Measurements from ENCODE around the gene LIN37. TPM values are rescaled to one million over a fixed set of nuclear protein-coding genes. Genes with fewer than 3 reads are reported as not detected.

LIN37 gene
- total RNA-seq, 2 donors from 2014 or later, result 5.1 to 7.5 TPM

GRCh38 chr19:35743640-35744429, 4.5 kb upstream of the LIN37 start:
- no peaks in the 10 kb centered on the region for H3K27me3 ChIP-seq
- peak overlapping the region; percentile 89 for H3K4me3 ChIP-seq
- H3K27ac ChIP-seq, result peak overlapping the region; percentile 100
- no peaks in the 10 kb centered on the region for H3K36me3 ChIP-seq
- intact Hi-C loops (cut with DNase I), result loop anchor here (10.0 kb wide), 1 partner anchor 191 kb away; the partner anchor contains the start of gene LRFN3
- H3K4me1 ChIP-seq, result peaks cover 9% of the 10 kb centered on the region
- H3K9me3 ChIP-seq, result no peaks in the 10 kb centered on the region
- TF ChIP-seq CTCF (IDR thresholded peaks at IDR 0.05), result no peak
- H3K9ac ChIP-seq (ENCODE audit: low read depth in 2 of 2, low read length in 2 of 2), result peak overlapping the region in 1 of 2 donors; percentile 79
- no peak for DNase-seq

- peak overlapping the region; percentile 89 for H3K4me3 ChIP-seq
These were observed 3.7 kb upstream of the LIN37 start for GRCh38 chr19:35744430-35745327.

GRCh38 chr19:35745328-35746086, 2.9 kb upstream of the LIN37 start, which contains the start of the genes PSENEN and U2AF1L4:
TSS of gene PSENEN (plus strand) at chr19:35745651. CDS start at chr19:35745931, 280 bp downstream.
TSS of gene U2AF1L4 (minus strand) at chr19:35745418. CDS start at chr19:35745391, 27 bp downstream.
- Histone ChIP-seq H3K9ac (ENCODE audit: low read depth in 2 of 2, low read length in 2 of 2) (peak within 1 kb of the TSS; percentile 72 to 79), H3K4me1 (no peaks in the 10 kb centered on the region), H3K9me3 (no peaks in the 10 kb centered on the region), H3K4me3 (peak within 1 kb of the TSS; percentile 89), H3K27ac (peak within 1 kb of the TSS; percentile 100), H3K27me3 (no peaks in the 10 kb centered on the region), H3K36me3 (no peaks in the 10 kb centered on the region)
- peak; percentile 97 for DNase-seq
- TF ChIP-seq CTCF (IDR thresholded peaks at IDR 0.05), result no peak
- intact Hi-C loops (cut with DNase I), result loop anchor here (10.0 kb wide), 1 partner anchor 189 kb away; the partner anchor contains the start of gene LRFN3

More at GRCh38 chr19:35744430-35745327, 3.7 kb upstream of the LIN37 start:
- peak; percentile 97 for DNase-seq
- TF ChIP-seq CTCF (IDR thresholded peaks at IDR 0.05), result no peak
- peak overlapping the region; percentile 72 to 79 for H3K9ac ChIP-seq (ENCODE audit: low read depth in 2 of 2, low read length in 2 of 2)
- H3K4me1 ChIP-seq, result peaks cover 6% of the 10 kb centered on the region
- H3K9me3 ChIP-seq, result no peaks in the 10 kb centered on the region
- intact Hi-C loops (cut with DNase I), result loop anchor here (10.0 kb wide), 1 partner anchor 190 kb away; the partner anchor contains the start of gene LRFN3
- no peaks in the 10 kb centered on the region for H3K27me3 ChIP-seq
- peak overlapping the region; percentile 100 for H3K27ac ChIP-seq
- H3K36me3 ChIP-seq, result no peaks in the 10 kb centered on the region

GRCh38 chr19:35746087-35746462, 2.3 kb upstream of the LIN37 start:
- H3K36me3 ChIP-seq, result no peaks in the 10 kb centered on the region
- TF ChIP-seq CTCF (IDR thresholded peaks at IDR 0.05), result no peak
- H3K9ac ChIP-seq (ENCODE audit: low read depth in 2 of 2, low read length in 2 of 2), result peak overlapping the region; percentile 67 to 79
- H3K9me3 ChIP-seq, result no peaks in the 10 kb centered on the region
- H3K27me3 ChIP-seq, result no peaks in the 10 kb centered on the region
- H3K4me3 ChIP-seq, result peak overlapping the region; percentile 89
- H3K27ac ChIP-seq, result peak overlapping the region; percentile 100
- H3K4me1 ChIP-seq, result no peaks in the 10 kb centered on the region
- intact Hi-C loops (cut with DNase I), result loop anchor here (10.0 kb wide), 1 partner anchor 189 kb away; the partner anchor contains the start of gene LRFN3
- DNase-seq, result no peak
